ENCODE data around the gene KRTAP9-1.

DNA sequence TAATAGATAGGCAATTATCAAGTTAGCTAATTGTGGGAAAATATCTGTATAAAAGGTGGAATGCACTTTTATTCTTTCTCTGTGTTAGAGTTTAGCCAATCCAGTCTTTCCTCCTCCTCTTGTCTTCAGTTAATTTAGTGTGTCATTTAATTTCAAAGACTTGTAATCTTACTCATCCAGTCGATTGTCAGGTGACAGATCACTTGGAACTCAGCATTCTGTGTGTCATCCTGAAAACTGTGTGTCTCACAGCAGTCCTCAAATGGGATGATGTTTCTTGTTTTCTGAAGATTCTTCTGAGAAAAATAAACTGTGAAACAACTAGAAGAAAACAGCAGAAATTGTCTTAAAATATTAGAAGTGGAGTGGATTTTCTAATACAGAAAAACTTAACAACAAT lies 4.7 kb upstream of the KRTAP9-1 start:
- TF ChIP-seq, protein P1, sequence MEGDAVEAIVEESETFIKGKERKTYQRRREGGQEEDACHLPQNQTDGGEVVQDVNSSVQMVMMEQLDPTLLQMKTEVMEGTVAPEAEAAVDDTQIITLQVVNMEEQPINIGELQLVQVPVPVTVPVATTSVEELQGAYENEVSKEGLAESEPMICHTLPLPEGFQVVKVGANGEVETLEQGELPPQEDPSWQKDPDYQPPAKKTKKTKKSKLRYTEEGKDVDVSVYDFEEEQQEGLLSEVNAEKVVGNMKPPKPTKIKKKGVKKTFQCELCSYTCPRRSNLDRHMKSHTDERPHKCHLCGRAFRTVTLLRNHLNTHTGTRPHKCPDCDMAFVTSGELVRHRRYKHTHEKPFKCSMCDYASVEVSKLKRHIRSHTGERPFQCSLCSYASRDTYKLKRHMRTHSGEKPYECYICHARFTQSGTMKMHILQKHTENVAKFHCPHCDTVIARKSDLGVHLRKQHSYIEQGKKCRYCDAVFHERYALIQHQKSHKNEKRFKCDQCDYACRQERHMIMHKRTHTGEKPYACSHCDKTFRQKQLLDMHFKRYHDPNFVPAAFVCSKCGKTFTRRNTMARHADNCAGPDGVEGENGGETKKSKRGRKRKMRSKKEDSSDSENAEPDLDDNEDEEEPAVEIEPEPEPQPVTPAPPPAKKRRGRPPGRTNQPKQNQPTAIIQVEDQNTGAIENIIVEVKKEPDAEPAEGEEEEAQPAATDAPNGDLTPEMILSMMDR (IDR thresholded peaks at IDR 0.05) = no peak
- no peak for TF ChIP-seq POLR2A (IDR thresholded peaks at IDR 0.05)

All from adrenal gland (tissue), 5 donors.